GM19438 (cell line): ENCODE results near the gene TOM1.

ENCODE experiments used
- ATAC-seq: cut with Tn5 transposase; IDR thresholded peaks from one replicate; pipeline ENCODE4 v1.9.1; 2021; ENCODE audit warnings: low read depth; ENCODE audit not compliant: unreplicated experiment

Gene TOM1

DNA sequence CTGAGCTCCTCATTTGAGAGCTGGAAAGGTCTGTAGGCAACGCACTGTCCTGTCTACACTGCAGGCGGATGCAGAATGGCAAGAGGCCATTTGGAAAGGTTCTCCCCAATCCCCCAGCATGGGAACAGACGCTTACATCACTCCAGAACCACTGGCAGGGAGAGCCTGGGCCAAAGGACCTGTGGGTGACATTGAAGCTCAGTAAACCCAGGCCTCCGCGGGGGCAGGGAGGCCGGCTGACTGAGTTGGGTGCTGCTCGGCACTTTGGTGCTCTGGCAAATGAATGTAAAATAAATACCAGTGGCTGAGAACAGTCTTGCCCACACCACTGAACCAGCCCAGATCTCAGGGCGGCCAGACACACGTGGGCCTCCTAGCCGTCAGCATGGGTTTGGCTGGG, 22.4 kb downstream of the TOM1 start:
- no peak for ATAC-seq

DNA sequence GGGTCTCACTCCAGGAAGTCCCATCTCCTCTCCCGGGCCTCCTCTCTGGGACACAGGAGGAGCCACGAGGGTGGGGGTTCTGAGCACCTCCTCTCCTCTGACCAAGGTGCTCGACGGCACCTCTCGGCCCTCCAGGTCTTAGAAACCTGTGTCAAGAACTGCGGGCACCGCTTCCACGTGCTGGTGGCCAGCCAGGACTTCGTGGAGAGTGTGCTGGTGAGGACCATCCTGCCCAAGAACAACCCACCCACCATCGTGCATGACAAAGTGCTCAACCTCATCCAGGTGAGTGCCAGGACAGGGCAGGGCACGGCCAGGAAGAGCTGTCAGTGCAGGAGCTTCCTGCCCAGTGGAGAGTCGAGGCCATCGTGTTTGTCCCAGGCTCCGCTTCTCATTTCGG, 23.2 kb downstream of the TOM1 start:
- no peak for ATAC-seq

DNA sequence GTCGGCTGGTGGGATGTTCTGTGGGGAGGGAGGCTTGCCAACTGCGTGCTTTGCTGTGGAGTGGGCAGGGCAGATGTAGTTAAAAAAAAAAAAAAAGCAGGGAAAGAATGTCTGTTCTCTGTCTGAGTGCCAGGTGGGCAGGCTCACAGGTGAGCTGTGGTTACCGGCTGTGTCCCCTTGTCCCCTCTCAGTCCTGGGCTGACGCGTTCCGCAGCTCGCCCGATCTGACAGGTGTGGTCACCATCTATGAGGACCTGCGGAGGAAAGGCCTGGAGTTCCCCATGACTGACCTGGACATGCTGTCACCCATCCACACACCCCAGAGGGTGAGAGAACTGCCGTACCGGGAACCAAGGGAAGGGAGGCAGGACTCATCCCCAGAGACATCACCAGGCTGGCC, 23.6 kb downstream of the TOM1 start:
- no peak for ATAC-seq

DNA sequence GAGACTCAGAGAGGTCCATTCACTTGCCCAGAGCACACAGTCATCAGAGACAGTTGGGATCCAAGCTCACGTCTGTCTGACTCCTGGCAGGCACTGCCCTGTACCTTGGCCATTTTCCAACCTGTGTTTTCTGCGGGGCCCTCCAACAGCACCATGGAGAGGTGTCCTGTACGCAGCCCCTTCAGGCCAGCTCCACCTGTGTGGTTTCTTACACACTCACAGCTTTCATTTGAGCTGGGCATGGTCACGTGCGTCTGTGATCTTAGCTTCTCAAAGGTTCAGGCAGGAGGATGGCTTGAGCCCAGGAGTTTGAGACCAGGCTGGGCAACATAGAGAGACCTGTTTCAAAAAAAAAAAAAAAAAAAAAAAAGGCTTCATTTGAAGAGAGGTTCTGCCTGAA, 24.4 kb downstream of the TOM1 start:
- no peak for ATAC-seq

DNA sequence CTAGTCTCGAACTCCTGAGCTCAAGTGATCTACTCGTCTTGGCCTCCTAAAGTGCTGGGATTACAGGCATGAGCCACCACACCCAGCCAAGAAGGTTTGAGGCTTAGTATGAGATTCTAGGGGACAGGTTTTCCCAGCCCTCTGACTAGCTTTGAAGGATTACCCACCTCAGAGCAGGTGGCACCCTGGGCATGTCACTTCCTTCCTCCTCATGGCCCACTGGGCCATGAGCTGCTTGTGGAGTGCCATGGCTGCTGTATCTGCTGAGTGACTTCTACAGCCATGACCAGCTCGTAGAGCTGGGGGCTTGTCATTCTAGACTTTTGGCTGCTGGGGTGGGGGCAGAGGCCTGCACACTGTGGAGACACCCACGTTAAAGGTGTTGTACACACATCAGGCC, 25.1 kb downstream of the TOM1 start:
- ATAC-seq: no peak

DNA sequence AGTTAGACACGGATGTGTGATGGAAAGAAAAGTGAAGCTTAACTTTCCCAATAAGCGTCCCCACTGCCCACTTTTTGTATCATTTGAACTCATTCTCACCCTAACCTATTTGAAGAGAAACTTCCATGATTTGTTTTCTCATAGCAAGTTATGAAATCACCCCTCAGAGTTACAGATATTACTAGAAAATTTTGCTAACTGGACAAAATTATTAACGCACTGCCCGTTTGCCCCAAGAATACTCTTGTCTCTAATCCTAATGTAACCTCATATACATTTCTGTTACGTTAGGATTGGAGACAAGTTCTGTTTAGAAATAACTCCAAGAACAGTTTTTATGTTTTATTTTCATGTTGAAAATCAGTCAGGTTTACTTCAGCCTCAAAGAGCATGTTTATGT, 25.5 kb downstream of the TOM1 start:
- no peak for ATAC-seq

DNA sequence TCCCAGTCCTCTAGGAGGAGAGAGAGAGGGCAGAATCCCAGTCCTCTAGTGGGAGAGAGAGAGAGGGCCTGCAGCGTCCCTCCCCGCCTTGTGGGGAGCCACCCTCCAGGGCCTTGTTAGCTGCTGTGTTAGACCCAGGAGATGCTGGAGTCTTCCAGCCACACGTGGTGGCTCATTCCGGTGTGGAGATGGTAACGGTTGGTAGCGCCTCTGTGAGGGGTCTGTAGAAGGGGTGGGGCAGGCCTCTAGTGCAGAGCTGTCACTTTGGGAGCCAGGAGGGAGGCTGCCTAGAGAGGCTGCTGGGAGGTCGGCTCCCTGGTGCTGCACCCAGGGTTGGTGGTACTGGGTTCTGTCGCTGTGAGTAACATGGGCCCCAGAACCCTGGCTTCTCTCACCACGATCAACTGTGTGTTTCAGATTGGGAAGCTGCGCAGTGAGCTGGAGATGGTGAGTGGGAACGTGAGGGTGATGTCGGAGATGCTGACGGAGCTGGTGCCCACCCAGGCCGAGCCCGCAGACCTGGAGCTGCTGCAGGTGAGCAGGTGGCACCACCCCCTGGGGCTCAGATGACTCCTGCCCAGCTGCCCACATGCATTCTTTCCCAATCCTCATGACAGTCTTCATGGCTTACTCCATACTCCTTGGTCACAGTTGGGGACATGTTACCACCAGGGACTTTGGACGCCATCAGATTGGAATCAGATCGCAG, 27.3 kb downstream of the TOM1 start:
- ATAC-seq: no peak

DNA sequence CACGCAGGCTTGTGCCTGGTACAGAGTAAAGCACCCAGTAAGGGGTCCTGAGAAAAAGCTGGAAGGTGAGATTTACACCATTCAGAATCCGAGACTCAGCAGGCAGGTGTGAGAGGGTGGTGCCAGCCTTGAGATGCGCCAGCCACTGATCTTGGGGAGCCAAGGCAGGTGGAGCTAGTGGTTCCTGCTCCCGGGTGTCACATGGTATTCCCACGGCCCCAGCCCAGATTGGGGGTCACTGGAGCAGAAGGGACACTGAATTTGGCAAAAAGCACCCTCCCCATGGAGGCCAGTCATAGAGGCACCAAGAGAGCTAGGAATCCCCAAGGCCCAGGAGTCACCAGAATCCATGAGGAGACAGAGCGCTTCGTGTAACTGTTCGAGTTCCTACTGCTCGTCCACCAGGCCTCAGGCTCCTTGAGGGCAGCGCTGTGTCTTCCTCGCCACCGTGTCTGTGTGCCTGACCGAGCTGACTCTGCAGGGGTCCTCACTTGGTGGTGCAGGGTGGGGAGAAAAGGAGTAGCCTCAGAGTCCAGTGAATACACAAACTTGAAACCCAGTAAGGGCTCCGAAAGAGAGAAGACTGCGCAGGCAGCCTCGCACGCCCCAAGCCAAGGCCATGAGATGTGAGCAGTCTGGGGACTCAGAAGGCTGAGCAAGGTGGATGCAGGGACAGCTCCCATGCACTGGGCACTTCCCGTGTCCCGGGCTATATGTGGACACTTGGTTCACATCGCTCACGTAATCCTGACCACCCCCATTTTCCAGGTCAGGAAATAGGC, 28.2 kb downstream of the TOM1 start:
- ATAC-seq: no peak

DNA sequence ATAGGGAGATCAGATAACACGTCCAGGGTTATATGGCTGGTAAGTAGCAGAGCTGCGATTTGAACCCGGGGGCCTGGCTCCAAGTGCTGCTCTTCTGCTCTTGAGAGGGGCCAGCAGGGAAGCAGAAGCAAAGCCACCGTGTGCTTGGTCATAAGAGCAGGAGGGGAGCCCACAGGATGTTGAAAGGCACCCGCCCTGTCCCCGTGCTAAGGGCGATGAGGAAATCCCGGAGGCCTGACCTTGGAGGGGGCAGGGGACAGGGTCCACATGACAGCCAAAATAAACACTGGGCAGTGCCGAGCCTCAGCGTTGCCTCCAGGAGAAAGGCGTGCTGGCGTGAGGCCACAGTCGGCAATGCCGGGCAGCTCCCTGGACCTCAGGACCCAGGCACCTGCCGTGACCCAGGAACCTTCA, 28.8 kb downstream of the TOM1 start:
- no peak for ATAC-seq

DNA sequence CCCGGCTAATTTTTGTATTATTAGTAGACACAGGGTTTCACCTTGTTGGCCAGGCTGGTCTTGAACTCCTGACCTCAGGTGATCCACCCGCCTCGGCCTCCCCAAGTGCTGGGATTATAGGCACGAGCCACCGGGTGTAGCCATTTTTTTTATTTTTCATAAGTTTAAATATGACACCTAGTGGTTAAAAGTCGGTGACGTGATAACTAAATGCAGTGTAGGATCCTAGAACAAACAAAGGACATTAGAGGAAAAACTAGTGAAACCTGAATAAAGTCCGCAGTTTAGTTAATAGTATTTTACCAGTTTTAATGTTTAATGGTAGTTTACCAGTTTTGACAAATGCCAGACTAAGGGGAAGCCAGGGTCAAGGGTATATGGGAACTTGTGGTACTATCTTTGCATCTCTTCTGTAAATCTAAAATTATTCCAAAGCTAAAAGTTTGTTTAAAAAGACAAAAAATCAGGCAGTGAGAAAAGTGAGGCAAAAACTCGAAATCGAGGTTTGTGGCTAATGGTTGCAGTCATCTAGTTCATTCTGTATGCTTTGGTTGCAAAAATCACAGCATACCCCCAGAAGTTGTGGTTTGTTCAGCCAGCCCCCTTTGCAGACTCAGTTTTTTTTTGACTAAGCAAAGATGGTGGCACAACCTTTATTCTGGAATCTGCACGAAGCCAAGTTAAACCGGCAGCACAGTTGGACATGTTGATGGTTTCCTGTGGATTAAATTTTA, 29.6 kb downstream of the TOM1 start:
- no peak for ATAC-seq

DNA sequence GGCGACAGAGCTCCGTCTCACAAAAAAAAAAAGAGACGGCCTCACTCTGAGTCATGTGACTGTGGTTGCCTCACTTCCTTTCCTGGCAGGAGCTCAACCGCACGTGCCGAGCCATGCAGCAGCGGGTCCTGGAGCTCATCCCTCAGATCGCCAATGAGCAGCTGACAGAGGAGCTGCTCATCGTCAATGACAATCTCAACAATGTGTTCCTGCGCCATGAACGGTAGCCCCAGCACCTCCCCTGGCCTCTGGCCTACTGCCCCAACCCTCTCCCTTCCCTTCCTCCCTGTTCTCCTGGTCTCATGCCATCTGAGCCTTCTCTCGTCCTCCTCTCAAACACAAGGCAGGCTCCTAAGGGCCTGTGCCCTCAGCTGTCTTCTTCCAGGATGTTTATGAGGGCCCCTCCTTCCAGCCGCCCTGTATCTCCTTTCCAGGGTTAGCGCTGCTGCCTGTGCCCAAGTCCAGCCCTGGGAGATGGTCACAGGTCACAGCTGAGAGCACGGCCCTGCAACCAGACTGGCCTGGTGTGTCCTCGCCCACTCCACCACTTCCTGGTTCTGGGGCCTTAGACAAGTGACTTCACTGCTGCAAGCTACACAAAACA, 30.7 kb downstream of the TOM1 start:
- no peak for ATAC-seq

DNA sequence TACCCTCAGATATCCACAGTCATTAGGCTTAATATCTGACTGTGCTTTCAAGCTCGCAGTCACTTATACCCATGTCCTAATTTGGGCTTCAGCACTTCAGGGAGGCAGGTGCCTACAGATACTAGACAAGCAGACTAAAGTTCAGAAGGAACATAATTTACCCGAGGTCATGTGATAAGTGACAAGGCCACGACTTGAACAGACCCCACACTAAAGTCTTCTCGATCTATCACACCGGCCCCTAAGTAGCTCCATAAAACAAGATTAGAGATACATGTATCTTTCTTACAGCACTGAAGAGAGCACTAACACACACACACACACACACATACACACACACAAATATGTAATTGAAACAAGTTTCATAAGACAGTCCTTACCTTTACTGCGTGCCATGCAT, 32.6 kb downstream of the TOM1 start:
- no peak for ATAC-seq

DNA sequence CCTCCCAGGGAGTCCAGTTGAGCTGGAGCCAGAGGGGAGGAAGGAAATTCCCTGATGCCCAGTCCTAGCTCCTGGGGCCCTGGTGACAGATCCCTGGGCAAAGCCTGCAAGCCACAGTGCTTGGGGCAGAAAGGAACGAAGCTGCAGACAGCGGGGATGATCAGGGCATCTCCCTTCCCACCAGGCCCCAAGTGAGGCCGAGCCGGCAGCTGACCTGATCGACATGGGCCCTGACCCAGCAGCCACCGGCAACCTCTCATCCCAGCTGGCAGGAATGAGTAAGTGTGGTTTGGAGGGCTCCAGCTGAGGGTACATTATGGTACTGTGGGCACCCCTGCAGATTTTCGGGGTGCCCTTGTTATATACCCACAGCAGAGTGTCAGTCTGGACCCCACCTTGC, 33.5 kb downstream of the TOM1 start:
- no peak for ATAC-seq

DNA sequence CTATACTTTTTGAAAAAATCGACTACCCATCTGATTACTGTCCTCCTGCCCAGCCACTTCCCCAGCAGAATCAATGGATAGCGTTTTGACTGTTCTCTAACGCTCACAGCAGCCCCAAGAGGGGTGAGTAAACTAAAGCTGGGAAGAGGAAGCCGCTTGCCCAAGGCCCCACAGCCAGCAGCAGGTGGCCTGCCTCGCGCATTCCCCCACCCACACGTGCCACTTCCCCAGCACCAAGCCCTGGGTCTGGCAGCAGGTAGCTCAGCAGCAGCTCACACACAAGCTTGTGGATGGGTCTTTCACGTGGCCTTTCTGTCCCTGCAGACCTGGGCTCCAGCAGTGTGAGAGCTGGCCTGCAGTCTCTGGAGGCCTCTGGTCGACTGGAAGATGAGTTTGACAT, 34.3 kb downstream of the TOM1 start:
- no peak for ATAC-seq

DNA sequence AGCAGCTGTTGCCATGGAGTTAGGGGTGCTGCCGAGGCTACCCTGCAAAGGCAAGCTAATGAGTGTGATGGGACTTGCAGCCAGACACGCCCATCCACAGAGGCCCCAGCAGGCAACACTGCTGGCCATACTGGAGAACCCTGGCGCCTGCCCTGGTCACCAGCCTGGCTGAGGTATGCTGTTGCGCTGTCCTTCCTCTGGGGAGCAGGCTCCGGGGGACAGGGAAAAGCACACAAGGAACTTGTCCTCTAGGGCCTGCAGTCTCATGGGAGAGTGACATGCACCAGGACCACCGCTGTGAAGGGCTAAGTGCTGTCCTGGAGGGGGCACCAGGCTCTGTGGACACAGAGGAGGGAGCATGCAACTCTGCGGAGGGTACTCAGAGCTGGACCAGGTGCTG, 35.8 kb downstream of the TOM1 start:
- no peak for ATAC-seq

DNA sequence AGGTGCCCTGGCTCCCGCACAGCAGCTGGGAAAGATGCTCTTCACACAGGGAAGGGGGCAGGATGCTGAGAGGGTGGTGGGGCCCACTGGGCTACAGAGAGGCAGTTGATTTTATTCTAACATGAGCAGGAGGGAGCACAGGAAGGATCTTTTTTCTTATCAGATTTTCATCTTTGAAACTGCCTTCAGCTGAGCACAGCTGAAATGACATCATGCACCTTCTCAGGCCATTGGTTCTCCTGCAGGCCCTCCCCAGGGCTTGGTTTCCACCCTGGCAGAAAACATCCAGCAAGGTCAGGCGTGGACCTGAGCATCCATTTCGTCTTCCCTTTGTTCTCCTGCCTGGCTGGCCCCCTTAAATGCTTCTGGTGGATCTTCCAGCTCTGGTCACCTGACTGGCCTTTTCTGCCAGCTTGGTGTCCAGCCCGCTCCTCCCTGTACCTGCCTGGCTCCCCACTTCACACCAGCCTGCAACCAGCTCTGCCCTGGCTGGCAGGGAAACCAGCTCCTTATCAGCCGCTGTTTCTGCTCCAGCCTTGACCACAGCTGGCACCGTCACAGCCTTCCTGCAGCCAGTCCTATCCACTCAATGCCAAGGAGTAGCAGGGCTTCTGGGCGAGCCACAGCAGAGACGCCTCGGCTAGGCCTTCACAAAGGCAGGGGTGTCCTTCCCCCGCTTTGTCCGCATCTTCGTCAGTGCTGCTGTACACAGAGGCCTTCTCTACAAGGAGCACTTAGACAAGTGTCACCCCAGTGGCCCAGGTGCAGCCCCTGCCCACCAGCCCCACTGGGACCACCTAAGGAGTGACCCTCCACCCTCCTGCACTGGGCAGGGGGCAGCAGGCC, 36.5 kb downstream of the TOM1 start:
- no peak for ATAC-seq

DNA sequence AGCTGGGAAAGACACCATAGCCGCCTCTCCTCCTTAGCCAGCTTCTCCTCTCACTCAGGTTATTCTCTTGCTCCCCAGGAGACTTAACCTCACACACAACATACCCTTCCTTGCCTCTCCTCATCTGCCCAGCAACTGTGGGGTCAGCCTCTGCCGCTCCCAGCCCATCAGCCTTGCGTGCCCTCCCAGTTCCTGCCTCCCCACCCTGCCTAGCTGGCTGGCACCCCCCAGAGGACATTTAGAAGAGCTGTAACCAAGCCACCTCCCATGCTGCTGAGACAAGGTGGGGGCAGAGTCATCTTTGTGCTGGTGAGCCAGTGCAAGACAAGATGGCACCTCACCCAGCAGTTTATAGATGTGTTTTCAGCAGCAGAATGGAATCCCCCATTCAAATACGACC, 38.2 kb downstream of the TOM1 start:
- ATAC-seq: no peak

DNA sequence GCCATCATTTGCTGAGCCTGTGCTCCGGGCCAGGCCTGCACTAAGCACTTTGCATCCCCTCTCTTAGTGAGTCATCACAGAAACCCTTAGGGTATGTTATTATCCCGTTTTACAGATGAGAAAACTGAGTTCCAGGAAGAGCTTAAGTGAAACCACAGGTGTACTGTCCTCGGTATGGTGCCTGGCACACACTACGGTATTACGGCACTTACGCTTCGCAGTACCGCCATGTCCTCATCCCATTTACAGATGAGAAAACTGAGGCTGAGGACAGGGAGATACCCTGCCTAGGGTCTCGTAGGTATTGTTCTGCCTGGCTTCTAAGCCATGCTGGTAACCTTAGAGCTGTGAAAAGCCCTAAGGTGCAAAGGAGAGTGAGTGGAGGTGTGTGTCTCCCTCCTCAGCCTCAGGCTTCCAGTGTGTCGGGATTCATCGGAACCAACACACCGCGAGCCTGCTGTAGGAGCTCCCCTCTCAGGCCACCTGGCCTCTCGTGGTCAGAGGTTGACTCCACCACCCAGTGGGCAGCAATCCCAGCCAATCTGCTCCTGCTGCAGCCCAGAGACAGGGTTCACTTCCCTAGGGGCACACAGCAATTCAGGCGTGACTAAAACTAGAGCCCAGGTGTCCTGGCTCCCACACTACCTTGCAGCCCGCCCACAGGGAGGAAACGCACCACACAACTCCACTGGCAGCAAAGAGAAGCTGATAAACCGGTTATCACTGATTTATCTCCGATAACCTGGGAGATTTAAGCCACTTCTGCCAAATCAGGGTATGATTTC, 41.6 kb downstream of the TOM1 start:
- ATAC-seq: no peak

DNA sequence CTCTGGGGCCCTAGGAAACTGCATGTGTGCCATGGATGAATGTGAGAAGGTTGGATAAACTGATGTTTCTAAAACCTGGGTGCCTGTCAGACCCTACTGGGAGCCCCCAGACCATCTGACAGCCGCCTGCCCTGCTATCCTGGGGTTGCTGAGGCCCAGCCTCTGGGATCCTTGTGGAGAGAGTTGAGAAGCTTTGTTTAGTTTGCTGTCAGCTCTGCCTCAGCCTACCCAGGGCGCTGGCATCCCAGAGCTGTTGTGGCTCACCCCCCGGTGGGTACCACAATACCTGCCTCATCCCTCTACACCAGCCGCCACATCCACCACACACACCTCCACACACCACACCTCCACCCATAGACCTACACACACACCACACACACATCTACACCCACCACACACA, 42.7 kb downstream of the TOM1 start:
- ATAC-seq: no peak
